IMR-90 (cell line): ENCODE measurements around the gene NUP50. TPM values are rescaled to one million over a fixed set of nuclear protein-coding genes. Genes with fewer than 3 reads are reported as not detected.

Experiments
- ATAC-seq: fragments of 200-7000 bp; cut with Tn5 transposase; 2 replicates; pipeline ENCODE4 v1.9.1; 2020; ENCODE audit warnings: low read depth, mild to moderate bottlenecking, moderate library complexity
- BruUV-seq: library from RNA; stranded (reverse); fragments of 400-500 nt; replicated peaks from 2 replicates; lab custom pipeline; 2021; lab: Mats Ljungman, UMichigan
- CTCF ChIA-PET: fragments of 300-600 bp; formaldehyde crosslinking; extraction: SDS; loops from one replicate; lab custom pipeline; 2021; ENCODE audit warnings: antibody characterized with exemption; lab: Yijun Ruan, JAX
- POLR2A ChIA-PET: fragments of 300-600 bp; sonication (Branson Sonifier 250); formaldehyde crosslinking; loops from one replicate; lab custom pipeline; 2022; ENCODE audit warnings: antibody characterized with exemption; ENCODE audit not compliant: unreplicated experiment; lab: Charles Lee
- DNase-seq: peaks from one replicate; pipeline ENCODE4 v3.0.0; 2013
- H2AFZ ChIP-seq: replicated peaks from 2 replicates; pipeline ENCODE3; 2013; ENCODE audit warnings: low read length, mild to moderate bottlenecking; ENCODE audit not compliant: poor library complexity
- H2AK5ac ChIP-seq: 2 replicates; pipeline ENCODE4 v1.6.1; 2013; ENCODE audit warnings: low read depth, low read length, inconsistent platforms
- H2AK9ac ChIP-seq: replicated peaks from 2 replicates; pipeline ENCODE3; 2013; ENCODE audit warnings: mild to moderate bottlenecking, low read depth, low read length, moderate library complexity; ENCODE audit not compliant: poor library complexity
- H2BK120ac ChIP-seq: 2 replicates; pipeline ENCODE4 v1.6.1; 2013; ENCODE audit warnings: low read depth, low read length, inconsistent platforms
- H2BK15ac ChIP-seq: 3 replicates; pipeline ENCODE4 v1.6.1; 2013; ENCODE audit warnings: low read depth, low read length, inconsistent platforms
- H2BK20ac ChIP-seq: 2 replicates; pipeline ENCODE4 v1.6.1; 2013; ENCODE audit warnings: low read depth, mild to moderate bottlenecking, inconsistent platforms, low read length, moderate library complexity
- H2BK5ac ChIP-seq: 2 replicates; pipeline ENCODE4 v1.6.1; 2013; ENCODE audit warnings: mild to moderate bottlenecking, low read depth, low read length, inconsistent platforms; ENCODE audit not compliant: poor library complexity, severe bottlenecking
- H3K14ac ChIP-seq: replicated peaks from 2 replicates; pipeline ENCODE4 v1.6.1; 2013; ENCODE audit warnings: low read depth, low read length, inconsistent platforms
- H3K18ac ChIP-seq: 2 replicates; pipeline ENCODE4 v1.6.1; 2013; ENCODE audit warnings: low read depth, low read length, control low read depth
- H3K23ac ChIP-seq: 2 replicates; pipeline ENCODE4 v1.6.1; 2013; ENCODE audit warnings: low read depth, low read length, inconsistent platforms
- H3K27ac ChIP-seq: 2 replicates; pipeline ENCODE4 v1.5.1; 2013; ENCODE audit warnings: mild to moderate bottlenecking, control low read depth, low read length; ENCODE audit not compliant: insufficient read depth
- H3K27me3 ChIP-seq: 2 replicates; pipeline ENCODE4 v1.6.1; 2013; ENCODE audit warnings: low read length; ENCODE audit not compliant: control insufficient read depth, insufficient read depth
- H3K36me3 ChIP-seq: 2 replicates; pipeline ENCODE4 v1.6.1; 2013; ENCODE audit warnings: low read length, mixed read lengths; ENCODE audit not compliant: control insufficient read depth, insufficient read depth
- H3K4ac ChIP-seq: 2 replicates; pipeline ENCODE4 v1.6.1; 2013; ENCODE audit warnings: low read depth, low read length, inconsistent platforms
- H3K4me1 ChIP-seq: 2 replicates; pipeline ENCODE4 v1.6.1; 2013; ENCODE audit warnings: low read length, mixed read lengths; ENCODE audit not compliant: control insufficient read depth, insufficient read depth
- H3K4me2 ChIP-seq: 2 replicates; pipeline ENCODE4 v1.6.1; 2013; ENCODE audit warnings: low read depth, mild to moderate bottlenecking, control low read depth, low read length, moderate library complexity
- H3K4me3 ChIP-seq: 2 replicates; pipeline ENCODE4 v1.5.1; 2013; ENCODE audit warnings: low read depth, mild to moderate bottlenecking, control low read depth, low read length, moderate library complexity; ENCODE audit not compliant: insufficient read depth
- H3K56ac ChIP-seq: 2 replicates; pipeline ENCODE4 v1.6.1; 2013; ENCODE audit warnings: low read length, inconsistent platforms; ENCODE audit not compliant: insufficient read depth; ENCODE audit errors: extremely low read depth
- H3K79me1 ChIP-seq, 2 experiments: 2 replicates each; pipeline ENCODE4 v1.6.1; 2013; ENCODE audit warnings: low read length in 2 of 2, inconsistent platforms in 1 of 2, low read depth in 1 of 2
- H3K9ac ChIP-seq: 2 replicates; pipeline ENCODE4 v1.6.1; 2013; ENCODE audit warnings: low read depth, low read length, control low read depth
- H3K9me1 ChIP-seq: 2 replicates; pipeline ENCODE4 v1.6.1; 2013; ENCODE audit warnings: low read length, inconsistent platforms; ENCODE audit not compliant: insufficient read depth
- H3K9me3 ChIP-seq: 2 replicates; pipeline ENCODE4 v1.6.1; 2013; ENCODE audit warnings: low read length; ENCODE audit not compliant: control insufficient read depth, insufficient read depth
- H4K20me1 ChIP-seq: 2 replicates; pipeline ENCODE4 v1.6.1; 2013; ENCODE audit warnings: low read length, inconsistent platforms; ENCODE audit not compliant: insufficient read depth
- H4K5ac ChIP-seq: 2 replicates; pipeline ENCODE4 v1.6.1; 2013; ENCODE audit warnings: mild to moderate bottlenecking, low read depth, low read length, control low read depth
- H4K8ac ChIP-seq, 2 experiments: 2 replicates each; pipeline ENCODE4 v1.6.1; 2013; ENCODE audit warnings: low read depth in 2 of 2, low read length in 2 of 2, control low read depth in 1 of 2, inconsistent platforms in 1 of 2
- H4K91ac ChIP-seq: 2 replicates; pipeline ENCODE4 v1.6.1; 2013; ENCODE audit warnings: low read depth, low read length, inconsistent platforms; ENCODE audit not compliant: insufficient read depth
- BHLHE40 ChIP-seq: fragments of 150-350 bp; IDR thresholded peaks from 2 replicates; pipeline ENCODE4 v1.6.1; 2016; ENCODE audit warnings: mild to moderate bottlenecking, low read depth, low read length
- CTCF ChIP-seq: conservative IDR thresholded peaks from 2 replicates; pipeline ENCODE4 v1.5.1; 2012; ENCODE audit warnings: mild to moderate bottlenecking, low read depth, low read length, improper control_type of control experiment
- MAFK ChIP-seq: IDR thresholded peaks from 2 replicates; pipeline ENCODE4 v1.6.1; 2012; ENCODE audit warnings: low read depth, low read length, improper control_type of control experiment
- NFE2L2 ChIP-seq: fragments of 150-350 bp; IDR thresholded peaks from 2 replicates; pipeline ENCODE4 v1.6.1; 2016; ENCODE audit warnings: low read depth, mild to moderate bottlenecking, low read length
- POLR2A ChIP-seq: IDR thresholded peaks from 2 replicates; pipeline ENCODE4 v1.6.1; 2012; ENCODE audit warnings: mild to moderate bottlenecking, low read depth, low read length
- WGBS, 2 experiments: methylation state at CpG; one replicate each; pipeline versions ENCODE4 v1.1.5 to v1.1.7; 2013; ENCODE audit warnings: missing lambda C conversion rate in 2 of 2; ENCODE audit not compliant: insufficient read length in 1 of 2; ENCODE audit errors: extremely low coverage in 2 of 2; 5-methylcytosine and 5-hydroxymethylcytosine counted together
- dilution Hi-C: fragments of 300-500 bp; cut with HindIII; formaldehyde crosslinking; loops from one replicate; pipeline ENCODE4 v1.14.3; 2018; ENCODE audit warnings: low sequenced_read_pairs; ENCODE audit not compliant: unreplicated experiment
- in situ Hi-C: fragments of 300-500 bp; cut with MboI; formaldehyde crosslinking; loops from 3 replicates; pipeline ENCODE4 v1.14.3; 2019; ENCODE audit warnings: low sequenced_read_pairs, inconsistent platforms, mixed read lengths
- intact Hi-C: fragments of 100-400 bp; cut with micrococcal nuclease; formaldehyde crosslinking; loops from 2 replicates; pipeline ENCODE4 v1.10.0; 2022
- polyA plus RNA-seq, 3 experiments: library from polyadenylated mRNA; depleted of rRNA; stranded (reverse); fragments of >200 nt; gene quantifications; 2 replicates each; pipeline ENCODE4 v1.2.3, GENCODE V29; 2012; ENCODE audit warnings: low replicate concordance in 1 of 3
- total RNA-seq: library from RNA; depleted of rRNA; stranded (reverse); fragments of >200 nt; gene quantifications from 2 replicates; pipeline ENCODE4 v1.2.3, GENCODE V29; 2012

The NUP50 gene
- total and polyA plus RNA-seq, 2 of the 4 experiments (the other 2 are of a cell fraction), result 12.8 to 65.4 TPM

DNA sequence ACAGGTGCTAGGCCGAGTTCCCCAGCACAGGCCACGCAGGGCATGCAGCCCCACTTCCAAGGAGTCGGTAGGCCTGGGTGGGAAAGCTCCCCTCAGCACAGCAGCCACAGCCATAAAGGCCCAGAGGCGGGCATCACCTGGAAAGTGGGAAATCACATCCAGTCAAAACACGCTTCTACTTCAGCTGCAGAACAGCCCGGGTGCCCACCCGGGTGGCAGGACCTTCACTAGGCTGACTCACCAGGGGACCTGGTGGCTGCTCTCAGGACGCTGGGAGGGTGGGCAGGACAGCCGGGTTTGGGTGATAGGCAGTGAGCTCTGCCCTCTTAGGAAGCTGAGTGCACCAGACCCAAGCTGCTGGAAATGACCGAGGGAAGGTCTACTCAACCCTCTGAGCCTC, 69.7 kb downstream of the NUP50 start:
- Histone ChIP-seq H3K27me3 (no peaks in the 10 kb centered on the region), H4K20me1 (peaks cover 58% of the 10 kb centered on the region), H3K4me1 (no peaks in the 10 kb centered on the region), H3K4ac (no peak overlapping the region), H3K14ac (no peak overlapping the region), H3K79me1 (peaks cover 12 to 59% of the 10 kb centered on the region in 2 experiments; a peak in 3 of 4 replicates), H3K9me3 (no peaks in the 10 kb centered on the region), H3K4me3 (no peak overlapping the region), H3K23ac (no peak overlapping the region), H2BK15ac (no peak overlapping the region), H3K9me1 (no peaks in the 10 kb centered on the region), H2AK5ac (no peak overlapping the region), H2AK9ac (no peak overlapping the region), H3K18ac (no peak overlapping the region), H2BK5ac (no peak overlapping the region), H3K9ac (no peak overlapping the region), H2BK120ac (no peak overlapping the region), H4K91ac (no peak overlapping the region), H2AFZ (no peak overlapping the region), H3K27ac (no peak overlapping the region), H4K5ac (no peak overlapping the region), H3K4me2 (no peak overlapping the region), H3K56ac (no peak overlapping the region), H3K36me3 (peaks cover 4% of the 10 kb centered on the region; the same call in 1 of the 2 replicates), H4K8ac (no peak overlapping the region), H2BK20ac (no peak overlapping the region)
- BruUV-seq, result no TSS peak
- dilution Hi-C loops (no loop called here), in situ Hi-C loops (no loop called here), intact Hi-C loops (no loop called here)
- DNase-seq (no peak), ATAC-seq (no peak)
- 88% methylated on average over 3 of the region's 10 CpGs; no CpG with 5 or more reads in 1 of the 2 experiments for WGBS, 2 experiments
- no peak for TF ChIP-seq CTCF
- TF ChIP-seq BHLHE40, result no peak
- TF ChIP-seq NFE2L2, result no peak
- TF ChIP-seq MAFK, result no peak
- 0 out of 2 replicates have a peak, but pooled peaks have one; percentile 8 for TF ChIP-seq POLR2A
- CTCF ChIA-PET, result no interaction called here
- POLR2A ChIA-PET, result no interaction called here
